ENCODE results near the gene PNMA8A.

PNMA8A gene

DNA sequence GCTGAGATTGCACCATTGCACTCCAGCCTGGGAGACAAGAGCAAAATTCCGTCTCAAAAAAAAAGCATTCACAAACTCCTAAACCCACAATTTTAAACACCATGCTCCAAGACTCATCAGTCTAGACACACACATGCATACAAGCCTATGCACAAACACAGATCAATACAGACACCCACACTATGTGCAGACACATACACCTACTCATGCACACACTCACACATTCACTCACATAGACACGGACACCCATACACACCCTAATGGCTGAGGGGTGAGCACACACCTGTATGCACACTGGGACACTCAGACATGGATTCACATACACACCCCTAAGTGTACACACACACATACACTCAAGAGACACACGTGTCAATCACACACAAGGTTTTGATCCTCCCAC, 15.0 kb upstream of the PNMA8A start:
- TF ChIP-seq CTCF (IDR thresholded peaks at IDR 0.05): no peak
- Histone ChIP-seq H3K27ac (no peak overlapping the region), H3K36me3 (ENCODE audit: control insufficient read depth, insufficient read depth, low read length) (no peaks in the 10 kb centered on the region), H3K79me2 (no peaks in the 10 kb centered on the region), H3K9ac (no peak overlapping the region), H3K4me1 (peaks cover 3% of the 10 kb centered on the region), H3K9me3 (ENCODE audit: control insufficient read depth, low read length) (no peaks in the 10 kb centered on the region), H3K4me2 (ENCODE audit: low read length) (no peak overlapping the region), H3K27me3 (ENCODE audit: control insufficient read depth, insufficient read depth, low read length) (peaks cover 4% of the 10 kb centered on the region), H2AFZ (no peak overlapping the region), H3K4me3 (ENCODE audit: low read depth, low read length) (no peak overlapping the region)

- H3K27me3 ChIP-seq (ENCODE audit: control insufficient read depth, insufficient read depth, low read length): peaks cover 4% of the 10 kb centered on the region
Observed at GRCh38 chr19:46484656-46485055, 13.3 kb upstream of the PNMA8A start.

GRCh38 chr19:46482631-46483030, 11.3 kb upstream of the PNMA8A start:
- Histone ChIP-seq H3K9me3 (ENCODE audit: control insufficient read depth, low read length) (no peaks in the 10 kb centered on the region), H3K4me1 (peaks cover 2% of the 10 kb centered on the region), H3K9ac (no peak overlapping the region), H3K4me2 (ENCODE audit: low read length) (no peak overlapping the region), H3K79me2 (no peaks in the 10 kb centered on the region), H3K27me3 (ENCODE audit: control insufficient read depth, insufficient read depth, low read length) (no peaks in the 10 kb centered on the region), H3K36me3 (ENCODE audit: control insufficient read depth, insufficient read depth, low read length) (no peaks in the 10 kb centered on the region), H2AFZ (no peak overlapping the region), H3K27ac (no peak overlapping the region), H3K4me3 (ENCODE audit: low read depth, low read length) (no peak overlapping the region)
- TF ChIP-seq CTCF (IDR thresholded peaks at IDR 0.05): no peak

More at GRCh38 chr19:46484656-46485055, 13.3 kb upstream of the PNMA8A start:
- H3K27ac ChIP-seq: no peak overlapping the region
- H3K79me2 ChIP-seq: no peaks in the 10 kb centered on the region
- no peak for TF ChIP-seq CTCF (IDR thresholded peaks at IDR 0.05)
- no peak overlapping the region for H3K4me2 ChIP-seq (ENCODE audit: low read length)
- H3K4me1 ChIP-seq: peaks cover 3% of the 10 kb centered on the region
- no peak overlapping the region for H3K4me3 ChIP-seq (ENCODE audit: low read depth, low read length)
- H2AFZ ChIP-seq: no peak overlapping the region
- no peak overlapping the region for H3K9ac ChIP-seq
- no peaks in the 10 kb centered on the region for H3K9me3 ChIP-seq (ENCODE audit: control insufficient read depth, low read length)
- H3K36me3 ChIP-seq (ENCODE audit: control insufficient read depth, insufficient read depth, low read length): no peaks in the 10 kb centered on the region

- Histone ChIP-seq H3K9me3 (ENCODE audit: control insufficient read depth, low read length) (no peaks in the 10 kb centered on the region), H3K27me3 (ENCODE audit: control insufficient read depth, insufficient read depth, low read length) (no peaks in the 10 kb centered on the region), H3K9ac (no peak overlapping the region), H3K36me3 (ENCODE audit: control insufficient read depth, insufficient read depth, low read length) (no peaks in the 10 kb centered on the region), H2AFZ (no peak overlapping the region), H3K4me1 (no peaks in the 10 kb centered on the region), H3K27ac (no peak overlapping the region), H3K4me3 (ENCODE audit: low read depth, low read length) (no peak overlapping the region), H3K79me2 (no peaks in the 10 kb centered on the region), H3K4me2 (ENCODE audit: low read length) (no peak overlapping the region)
- no peak for TF ChIP-seq CTCF (IDR thresholded peaks at IDR 0.05)
Observed at GRCh38 chr19:46481947-46482346, 10.6 kb upstream of the PNMA8A start.

GRCh38 chr19:46481223-46481848, 10.0 kb upstream of the PNMA8A start:
- Histone ChIP-seq H3K9ac (no peak overlapping the region), H3K4me3 (ENCODE audit: low read depth, low read length) (no peak overlapping the region), H3K27ac (no peak overlapping the region)

More at GRCh38 chr19:46481223-46481848, 10.0 kb upstream of the PNMA8A start:
- Histone ChIP-seq H3K36me3 (ENCODE audit: control insufficient read depth, insufficient read depth, low read length) (no peaks in the 10 kb centered on the region), H3K79me2 (no peaks in the 10 kb centered on the region), H3K27me3 (ENCODE audit: control insufficient read depth, insufficient read depth, low read length) (no peaks in the 10 kb centered on the region), H2AFZ (no peak overlapping the region), H3K4me1 (no peaks in the 10 kb centered on the region), H3K4me2 (ENCODE audit: low read length) (no peak overlapping the region), H3K9me3 (ENCODE audit: control insufficient read depth, low read length) (no peaks in the 10 kb centered on the region)
- no peak for TF ChIP-seq CTCF (IDR thresholded peaks at IDR 0.05)

Measured in parathyroid adenoma (tissue), 2 donors.